Common myeloid progenitor, CD34-positive (primary cell): ENCODE data around the gene BBOX1. TPM values are rescaled to one million over a fixed set of nuclear protein-coding genes. Genes with fewer than 3 reads are reported as not detected.

Source experiments
- CTCF ChIA-PET: fragments of 350-600 bp; sonication (Branson Sonifier 250); formaldehyde crosslinking; loops from one replicate; lab custom pipeline; 2021; ENCODE audit warnings: antibody characterized with exemption; lab: Charles Lee
- POLR2A ChIA-PET: fragments of 350-600 bp; sonication (Branson Sonifier 250); formaldehyde crosslinking; loops from one replicate; lab custom pipeline; 2021; ENCODE audit warnings: antibody characterized with exemption; lab: Charles Lee
- DNase-seq, 3 donors: peaks; one replicate each; pipeline versions ENCODE4 v3.0.0 to v3.0.0-alpha.2; 2013
- H3K27ac ChIP-seq, 2 experiments: 1 replicate in 1 of 2; 2 replicates in 1 of 2; pipeline ENCODE4 v1.7.0; 2013; ENCODE audit warnings: inconsistent platforms in 2 of 2, low read length in 2 of 2, mild to moderate bottlenecking in 2 of 2, low read depth in 1 of 2, moderate library complexity in 1 of 2; ENCODE audit not compliant: severe bottlenecking in 2 of 2, insufficient read depth in 1 of 2, poor library complexity in 1 of 2
- H3K27me3 ChIP-seq, 5 experiments: replicated peaks in 2 of 5; 1 replicate in 3 of 5; 2 replicates in 2 of 5; pipeline versions ENCODE4 v1.6.1 to v1.7.0; 2013; ENCODE audit warnings: low read length in 4 of 5, mild to moderate bottlenecking in 2 of 5, moderate library complexity in 2 of 5, inconsistent platforms in 1 of 5; ENCODE audit not compliant: insufficient read depth in 5 of 5, control insufficient read depth in 4 of 5
- H3K36me3 ChIP-seq, 4 experiments: 1 replicate in 2 of 4; 2 replicates in 2 of 4; pipeline versions ENCODE4 v1.6.1 to v1.7.0; 2013; ENCODE audit warnings: low read length in 3 of 4, control low read depth in 1 of 4, mild to moderate bottlenecking in 1 of 4; ENCODE audit not compliant: control insufficient read depth in 4 of 4, insufficient read depth in 4 of 4
- H3K4me1 ChIP-seq, 4 experiments: 1 replicate in 3 of 4; 2 replicates in 1 of 4; pipeline versions ENCODE4 v1.6.1 to v1.7.1; 2013; ENCODE audit warnings: low read length in 3 of 4, mild to moderate bottlenecking in 3 of 4, control low read depth in 1 of 4, inconsistent platforms in 1 of 4, moderate library complexity in 1 of 4; ENCODE audit not compliant: control insufficient read depth in 4 of 4, insufficient read depth in 4 of 4; ENCODE audit errors: control extremely low read depth in 1 of 4
- H3K4me3 ChIP-seq, 7 experiments: 1 replicate in 4 of 7; 2 replicates in 3 of 7; pipeline versions ENCODE4 v1.5.1 to v1.7.0; 2013; ENCODE audit warnings: mild to moderate bottlenecking in 7 of 7, low read length in 6 of 7, moderate library complexity in 6 of 7, inconsistent platforms in 2 of 7, low read depth in 2 of 7, control low read depth in 1 of 7; ENCODE audit not compliant: insufficient read depth in 4 of 7, control insufficient read depth in 1 of 7; ENCODE audit errors: extremely low read depth in 1 of 7
- H3K9me3 ChIP-seq, 5 experiments: 1 replicate in 4 of 5; 2 replicates in 1 of 5; pipeline versions ENCODE4 v1.6.1 to v1.7.1; 2013; ENCODE audit warnings: low read length in 4 of 5, mild to moderate bottlenecking in 2 of 5, inconsistent platforms in 1 of 5, low read depth in 1 of 5, moderate library complexity in 1 of 5; ENCODE audit not compliant: control insufficient read depth in 4 of 5, insufficient read depth in 2 of 5; ENCODE audit errors: control extremely low read depth in 1 of 5
- WGBS: methylation state at CpG from one replicate; pipeline ENCODE4 v1.1.5; 2013; ENCODE audit not compliant: insufficient coverage; 5-methylcytosine and 5-hydroxymethylcytosine counted together
- polyA plus RNA-seq: library from polyadenylated mRNA; unstranded; fragments of 120-200 nt; gene quantifications from one replicate; pipeline ENCODE4 v1.2.1, GENCODE V29; 2013

Gene BBOX1
- polyA plus RNA-seq, result not detected

GRCh38 chr11:27040302-27041115, at the start of gene BBOX1:
TSS of gene BBOX1 (plus strand) at chr11:27040815. CDS start at chr11:27055431, 14,616 bp downstream.
- ChIA-PET POLR2A (no interaction called here), CTCF (no interaction called here)
- Histone ChIP-seq H3K27ac (no peak within 1 kb of the TSS), H3K27me3 (no peaks in the 10 kb centered on the region), H3K4me3 (no peak within 1 kb of the TSS), H3K4me1 (no peaks in the 10 kb centered on the region), H3K36me3 (no peaks in the 10 kb centered on the region), H3K9me3 (no peaks in the 10 kb centered on the region)
- no peak for DNase-seq
- 100% methylated on average over 1 of the region's 4 CpGs for WGBS

- Histone ChIP-seq H3K4me3 (no peak overlapping the region), H3K27ac (no peak overlapping the region), H3K9me3 (peaks cover 0 to 2% (median 0%) of the 10 kb centered on the region in 5 experiments), H3K4me1 (no peaks in the 10 kb centered on the region), H3K27me3 (peaks cover 0 to 11% (median 6%) of the 10 kb centered on the region in 5 experiments), H3K36me3 (no peaks in the 10 kb centered on the region)
- WGBS, result 86% methylated on average over 1 of the region's 1 CpG
- no peak for DNase-seq
- ChIA-PET CTCF (no interaction called here), POLR2A (no interaction called here)
Observed at GRCh38 chr11:26992031-26992541, 48.5 kb upstream of the BBOX1 start.

GRCh38 chr11:26993965-26994457, 46.6 kb upstream of the BBOX1 start, which contains the start of gene FIBIN:
TSS of gene FIBIN (plus strand) at chr11:26994112. CDS start at chr11:26994527, 415 bp downstream.
- WGBS, result 9% methylated on average over 21 of the region's 22 CpGs
- no peaks in the 10 kb centered on the region for H3K4me1 ChIP-seq
- H3K9me3 ChIP-seq, result peaks cover 0 to 2% (median 0%) of the 10 kb centered on the region in 5 experiments
- H3K4me3 ChIP-seq, result no peak within 1 kb of the TSS
- H3K27me3 ChIP-seq, result peaks cover 0 to 11% (median 6%) of the 10 kb centered on the region in 5 experiments
- no peaks in the 10 kb centered on the region for H3K36me3 ChIP-seq
- DNase-seq, result no peak
- ChIA-PET POLR2A (no interaction called here), CTCF (no interaction called here)
- H3K27ac ChIP-seq, result no peak within 1 kb of the TSS

DNA sequence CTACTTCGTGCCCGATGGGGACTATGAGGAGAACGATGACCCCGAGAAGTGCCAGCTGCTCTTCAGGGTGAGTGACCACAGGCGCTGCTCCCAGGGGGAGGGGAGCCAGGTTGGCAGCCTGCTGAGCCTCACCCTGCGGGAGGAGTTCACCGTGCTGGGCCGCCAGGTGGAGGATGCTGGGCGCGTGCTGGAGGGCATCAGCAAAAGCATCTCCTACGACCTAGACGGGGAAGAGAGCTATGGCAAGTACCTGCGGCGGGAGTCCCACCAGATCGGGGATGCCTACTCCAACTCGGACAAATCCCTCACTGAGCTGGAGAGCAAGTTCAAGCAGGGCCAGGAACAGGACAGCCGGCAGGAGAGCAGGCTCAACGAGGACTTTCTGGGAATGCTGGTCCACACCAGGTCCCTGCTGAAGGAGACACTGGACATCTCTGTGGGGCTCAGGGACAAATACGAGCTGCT, 46.0 kb upstream of the BBOX1 start:
- DNase-seq, result no peak
- WGBS, result 57% methylated on average over 19 of the region's 19 CpGs
- Histone ChIP-seq H3K9me3 (peaks cover 0 to 2% (median 0%) of the 10 kb centered on the region in 5 experiments), H3K27ac (no peak overlapping the region), H3K27me3 (peaks cover 0 to 11% (median 6%) of the 10 kb centered on the region in 5 experiments), H3K4me1 (no peaks in the 10 kb centered on the region), H3K4me3 (no peak overlapping the region), H3K36me3 (no peaks in the 10 kb centered on the region)
- POLR2A ChIA-PET, result no interaction called here
- CTCF ChIA-PET, result no interaction called here

GRCh38 chr11:26995701-26996460, 44.7 kb upstream of the BBOX1 start:
- no peaks in the 10 kb centered on the region for H3K4me1 ChIP-seq
- H3K27ac ChIP-seq, result no peak overlapping the region
- CTCF ChIA-PET, result no interaction called here
- H3K36me3 ChIP-seq, result no peaks in the 10 kb centered on the region
- H3K4me3 ChIP-seq, result no peak overlapping the region
- whole genome bisulfite sequencing, result no CpG with 5 or more reads among the region's 1 CpG
- H3K27me3 ChIP-seq, result peaks cover 0 to 11% (median 6%) of the 10 kb centered on the region in 5 experiments
- H3K9me3 ChIP-seq, result peaks cover 0 to 2% (median 0%) of the 10 kb centered on the region in 5 experiments
- no peak for DNase-seq
- POLR2A ChIA-PET, result no interaction called here

- no peak for DNase-seq
- ChIA-PET POLR2A (no interaction called here), CTCF (no interaction called here)
- H3K4me3 ChIP-seq, result no peak overlapping the region
- H3K36me3 ChIP-seq, result no peaks in the 10 kb centered on the region
- no peaks in the 10 kb centered on the region for H3K4me1 ChIP-seq
- WGBS, result no CpG with 5 or more reads among the region's 2 CpGs
- H3K27me3 ChIP-seq, result peaks cover 0 to 11% (median 6%) of the 10 kb centered on the region in 5 experiments
- no peak overlapping the region for H3K27ac ChIP-seq
- peaks cover 0 to 1% (median 0%) of the 10 kb centered on the region in 5 experiments for H3K9me3 ChIP-seq
Observed at GRCh38 chr11:26997378-26997777, 43.2 kb upstream of the BBOX1 start.
